HEK293 (cell line): ENCODE results near the gene HHEX.

ENCODE experiments used
- CTCF ChIA-PET: fragments of 350-600 bp; formaldehyde crosslinking; extraction: SDS; loops from one replicate; lab custom pipeline; 2021; ENCODE audit warnings: antibody characterized with exemption; lab: Yijun Ruan, JAX
- POLR2A ChIA-PET: fragments of 300-600 bp; formaldehyde crosslinking; extraction: SDS; loops from one replicate; lab custom pipeline; 2020; ENCODE audit warnings: antibody characterized with exemption, inconsistent platforms; lab: Yijun Ruan, JAX
- H3K27ac ChIP-seq: fragments of 200-500 bp; sonication (Bioruptor generic); 2 replicates; pipeline ENCODE4 v1.5.1; 2014; ENCODE audit warnings: low read depth, low read length, control low read depth, inconsistent platforms; ENCODE audit errors: extremely low read depth
- H3K36me3 ChIP-seq, 2 experiments: fragments of 200-500 bp in 1 of 2; sonication (Bioruptor generic) in 1 of 2; 1 replicate in 1 of 2; 2 replicates in 1 of 2; pipeline ENCODE4 v1.5.1; 2014 to 2017; ENCODE audit warnings: inconsistent platforms in 2 of 2, low read length in 2 of 2; ENCODE audit not compliant: control insufficient read depth in 2 of 2, insufficient read depth in 1 of 2
- H3K4me1 ChIP-seq: fragments of 200-500 bp; sonication (Bioruptor generic); 2 replicates; pipeline ENCODE4 v1.5.1; 2014; ENCODE audit warnings: mild to moderate bottlenecking, low read length, inconsistent platforms; ENCODE audit not compliant: control insufficient read depth, insufficient read depth
- H3K4me3 ChIP-seq: 2 replicates; pipeline ENCODE4 v1.5.1; 2011; ENCODE audit warnings: low read depth, mild to moderate bottlenecking, control low read depth, low read length, moderate library complexity
- H3K9me3 ChIP-seq: fragments of 200-500 bp; sonication (Bioruptor generic); 2 replicates; pipeline ENCODE4 v1.5.1; 2014; ENCODE audit warnings: low read depth, low read length, inconsistent platforms; ENCODE audit not compliant: control insufficient read depth, insufficient read depth
- KLF8 ChIP-seq: fragments of 450-650 bp; formaldehyde crosslinking; IDR thresholded peaks from 2 replicates; pipeline ENCODE4 v1.5.1; 2016; ENCODE audit warnings: missing biosample characterization, missing genetic modification characterization
- PBX3 ChIP-seq: sonication (generic); formaldehyde crosslinking; IDR thresholded peaks from 2 replicates; pipeline ENCODE4 v1.8.1; 2022; ENCODE audit warnings: mild to moderate bottlenecking, moderate library complexity, missing genetic modification reagents
- REST ChIP-seq: fragments of 450-650 bp; formaldehyde crosslinking; IDR thresholded peaks from 2 replicates; pipeline ENCODE4 v1.5.1; 2016; ENCODE audit warnings: missing biosample characterization, missing genetic modification characterization
- SALL2 ChIP-seq: fragments of 450-650 bp; formaldehyde crosslinking; IDR thresholded peaks from 2 replicates; pipeline ENCODE4 v1.5.0; 2017; ENCODE audit warnings: missing biosample characterization, mild to moderate bottlenecking, missing genetic modification characterization, borderline replicate concordance
- SCRT1 ChIP-seq: fragments of 450-650 bp; formaldehyde crosslinking; IDR thresholded peaks from 2 replicates; pipeline ENCODE4 v1.5.1; 2016; ENCODE audit warnings: missing biosample characterization, missing genetic modification characterization, borderline replicate concordance
- SETDB1 ChIP-seq: IDR thresholded peaks from one replicate; pipeline ENCODE4 v1.6.1; 2017; ENCODE audit warnings: mild to moderate bottlenecking, low read length, moderate library complexity, mixed read lengths; ENCODE audit not compliant: insufficient read length
- ZBTB44 ChIP-seq: fragments of 450-650 bp; IDR thresholded peaks from 2 replicates; pipeline ENCODE4 v1.5.1; 2018; ENCODE audit warnings: missing biosample characterization, mild to moderate bottlenecking, missing genetic modification characterization
- ZEB2 ChIP-seq: fragments of 450-650 bp; formaldehyde crosslinking; IDR thresholded peaks from 2 replicates; pipeline ENCODE4 v1.5.1; 2016; ENCODE audit warnings: missing biosample characterization, missing genetic modification characterization
- ZNF10 ChIP-seq: fragments of 450-650 bp; formaldehyde crosslinking; IDR thresholded peaks from 2 replicates; pipeline ENCODE4 v1.5.1; 2017; ENCODE audit warnings: missing biosample characterization, missing genetic modification characterization
- ZNF16 ChIP-seq: fragments of 450-650 bp; formaldehyde crosslinking; IDR thresholded peaks from 2 replicates; pipeline ENCODE4 v1.5.1; 2016; ENCODE audit warnings: low read depth, missing biosample characterization, missing genetic modification characterization
- ZNF184 ChIP-seq: fragments of 450-650 bp; IDR thresholded peaks from 2 replicates; pipeline ENCODE4 v1.5.1; 2018; ENCODE audit warnings: missing biosample characterization, mild to moderate bottlenecking, missing genetic modification characterization
- ZNF221 ChIP-seq: fragments of 450-650 bp; formaldehyde crosslinking; IDR thresholded peaks from 2 replicates; pipeline ENCODE4 v1.5.1; 2017; ENCODE audit warnings: missing biosample characterization, missing genetic modification characterization, borderline replicate concordance
- ZNF223 ChIP-seq: fragments of 450-650 bp; formaldehyde crosslinking; IDR thresholded peaks from 2 replicates; pipeline ENCODE4 v1.5.1; 2016; ENCODE audit warnings: missing biosample characterization, missing genetic modification characterization
- ZNF266 ChIP-seq: fragments of 450-650 bp; formaldehyde crosslinking; IDR thresholded peaks from 2 replicates; pipeline ENCODE4 v1.5.1; 2016; ENCODE audit warnings: missing biosample characterization, missing genetic modification characterization, low read depth
- ZNF311 ChIP-seq: fragments of 450-650 bp; formaldehyde crosslinking; IDR thresholded peaks from 2 replicates; pipeline ENCODE4 v1.5.1; 2017; ENCODE audit warnings: missing biosample characterization, missing genetic modification characterization, borderline replicate concordance
- ZNF335 ChIP-seq: fragments of 450-650 bp; formaldehyde crosslinking; conservative IDR thresholded peaks from 2 replicates; pipeline ENCODE4 v1.5.1; 2016; ENCODE audit warnings: missing biosample characterization, missing genetic modification characterization
- ZNF391 ChIP-seq: fragments of 450-650 bp; formaldehyde crosslinking; IDR thresholded peaks from 2 replicates; pipeline ENCODE4 v1.5.1; 2016; ENCODE audit warnings: low read depth, missing biosample characterization, missing genetic modification characterization, borderline replicate concordance
- ZNF426 ChIP-seq: fragments of 450-650 bp; formaldehyde crosslinking; IDR thresholded peaks from 2 replicates; pipeline ENCODE4 v1.5.1; 2017; ENCODE audit warnings: missing biosample characterization, missing genetic modification characterization, mild to moderate bottlenecking, inconsistent platforms, moderate library complexity
- ZNF521 ChIP-seq: fragments of 450-650 bp; formaldehyde crosslinking; IDR thresholded peaks from 2 replicates; pipeline ENCODE4 v1.5.1; 2017; ENCODE audit warnings: missing biosample characterization, mild to moderate bottlenecking, missing genetic modification characterization
- ZNF704 ChIP-seq: fragments of 450-650 bp; formaldehyde crosslinking; IDR thresholded peaks from 2 replicates; pipeline ENCODE4 v1.5.1; 2016; ENCODE audit warnings: missing biosample characterization, missing genetic modification characterization

The HHEX gene

GRCh38 chr10:92729886-92730285, 40.1 kb downstream of the HHEX start:
- TF ChIP-seq ZNF335 (tag by site-specific recombination) (no peak), ZNF184 (tag by site-specific recombination) (no peak), SETDB1 (no peak), ZNF391 (no peak), SCRT1 (tag by site-specific recombination) (no peak), ZNF221 (tag by site-specific recombination) (no peak), ZEB2 (tag by site-specific recombination) (no peak), ZNF266 (tag by site-specific recombination) (no peak), PBX3 (no peak), ZNF521 (tag by site-specific recombination) (no peak), ZBTB44 (tag by site-specific recombination) (no peak), ZNF704 (tag by site-specific recombination) (no peak), ZNF223 (tag by site-specific recombination) (no peak)
- Histone ChIP-seq H3K27ac (no peak overlapping the region), H3K4me1 (0 out of 2 replicates have a peak, but pooled peaks cover 3% of the 10 kb centered on the region), H3K4me3 (no peak overlapping the region), H3K36me3 (no peaks in the 10 kb centered on the region), H3K9me3 (no peaks in the 10 kb centered on the region)
- POLR2A ChIA-PET, result no interaction called here
- CTCF ChIA-PET, result interaction anchor here (0.6 kb wide), 1 partner anchor 30 kb away, joined by 4 read pairs; no protein-coding TSS in a partner anchor

- Histone ChIP-seq H3K4me3 (no peak overlapping the region), H3K27ac (no peak overlapping the region), H3K4me1 (no peaks in the 10 kb centered on the region), H3K36me3 (no peaks in the 10 kb centered on the region), H3K9me3 (no peaks in the 10 kb centered on the region)
- ChIA-PET POLR2A (interaction anchor here (0.9 kb wide), 1 partner anchor 34 kb away, joined by 7 read pairs; no protein-coding TSS in a partner anchor), CTCF (interaction anchor here (0.5 to 1.3 kb wide), 4 partner anchors 10 to 1079 kb away, joined by 3 read pairs; no protein-coding TSS in a partner anchor)
- TF ChIP-seq KLF8 (no peak), ZNF10 (tag by site-specific recombination) (no peak), SALL2 (tag by site-specific recombination) (no peak), REST (tag by site-specific recombination) (no peak), ZNF16 (tag by site-specific recombination) (no peak), ZNF311 (tag by site-specific recombination) (no peak), ZNF426 (tag by site-specific recombination) (no peak)
Measured at GRCh38 chr10:92732958-92733357, 43.2 kb downstream of the HHEX start.
